GM12878 (cell line): ENCODE measurements around the gene SLC16A10. TPM values are rescaled to one million over a fixed set of nuclear protein-coding genes. Genes with fewer than 3 reads are reported as not detected.

ENCODE experiments used
- ATAC-seq: fragments of 200-7000 bp; cut with Tn5 transposase; 3 replicates; pipeline ENCODE4 v1.9.1; 2020; ENCODE audit warnings: mild to moderate bottlenecking, moderate library complexity
- BruUV-seq: library from RNA; stranded (reverse); fragments of 400-500 nt; replicated peaks from 2 replicates; lab custom pipeline; 2021; lab: Mats Ljungman, UMichigan
- CTCF ChIA-PET: fragments of 300-600 bp; sonication (Branson Sonifier 250); formaldehyde crosslinking; extraction: SDS; loops from one replicate; lab custom pipeline; 2021; ENCODE audit warnings: inconsistent platforms; lab: Yijun Ruan, JAX
- POLR2A ChIA-PET: fragments of 350-600 bp; formaldehyde crosslinking; extraction: SDS; loops from one replicate; lab custom pipeline; 2021; ENCODE audit warnings: inconsistent platforms; lab: Charles Lee
- RAD21 ChIA-PET: fragments of 300-600 bp; sonication (Branson Sonifier 250); formaldehyde crosslinking; loops from one replicate; lab custom pipeline; 2023; ENCODE audit warnings: antibody characterized with exemption; ENCODE audit not compliant: unreplicated experiment; lab: Charles Lee
- SMC1A ChIA-PET: fragments of 300-600 bp; sonication (Branson Sonifier 250); formaldehyde crosslinking; loops from one replicate; lab custom pipeline; 2023; ENCODE audit not compliant: unreplicated experiment, uncharacterized antibody; lab: Charles Lee
- DNase-seq: peaks from one replicate; pipeline ENCODE4 v3.0.0-alpha.2; 2011; ENCODE audit warnings: low read depth, low spot score
- FAIRE-seq: peaks from 3 replicates; lab custom pipeline; 2011; peaks lifted over from hg19 to GRCh38; lab: Jason Lieb, UNC
- H2AFZ ChIP-seq: 2 replicates; pipeline ENCODE4 v1.6.0; 2011; ENCODE audit warnings: low read depth, low read length, control low read depth; ENCODE audit not compliant: control insufficient read depth
- H3K27ac ChIP-seq: 2 replicates; pipeline ENCODE4 v1.5.1; 2011; ENCODE audit warnings: control low read depth; ENCODE audit not compliant: control insufficient read depth, insufficient read depth
- H3K27me3 ChIP-seq, 2 experiments: replicated peaks in 1 of 2; 2 replicates each; pipeline versions ENCODE4 v1.6.0 to v1.6.1; 2011; ENCODE audit warnings: low read length in 1 of 2; ENCODE audit not compliant: control insufficient read depth in 2 of 2, insufficient read depth in 2 of 2
- H3K36me3 ChIP-seq, 2 experiments: 2 replicates each; pipeline ENCODE4 v1.5.1; 2011; ENCODE audit warnings: low read length in 1 of 2; ENCODE audit not compliant: control insufficient read depth in 2 of 2, insufficient read depth in 2 of 2
- H3K4me1 ChIP-seq: 2 replicates; pipeline ENCODE4 v1.6.1; 2011; ENCODE audit warnings: mild to moderate bottlenecking, low read length, moderate library complexity, mixed read lengths; ENCODE audit not compliant: control insufficient read depth, insufficient read depth
- H3K4me2 ChIP-seq: 2 replicates; pipeline ENCODE4 v1.6.0; 2011; ENCODE audit warnings: control low read depth; ENCODE audit not compliant: control insufficient read depth, insufficient read depth
- H3K4me3 ChIP-seq: fragments of 200-600 bp; sonication (generic); 2 replicates; pipeline ENCODE4 v1.5.1; 2016
- H3K79me2 ChIP-seq: 2 replicates; pipeline ENCODE4 v1.6.0; 2011; ENCODE audit warnings: low read length; ENCODE audit not compliant: control insufficient read depth, insufficient read depth
- H3K9ac ChIP-seq: 2 replicates; pipeline ENCODE4 v1.8.0; 2011; ENCODE audit warnings: low read length, control low read depth, mixed read lengths; ENCODE audit not compliant: control insufficient read depth, insufficient read depth
- H3K9me3 ChIP-seq: replicated peaks from 3 replicates; pipeline ENCODE4 v1.5.1; 2011; ENCODE audit warnings: mild to moderate bottlenecking, low read length; ENCODE audit not compliant: control insufficient read depth, insufficient read depth
- H4K20me1 ChIP-seq: 2 replicates; pipeline ENCODE4 v1.6.0; 2011; ENCODE audit not compliant: control insufficient read depth, insufficient read depth
- ATF7 ChIP-seq: fragments of 450-650 bp; IDR thresholded peaks from 2 replicates; pipeline ENCODE4 v1.6.1; 2016; ENCODE audit warnings: low read depth, mild to moderate bottlenecking
- BCL11A ChIP-seq: IDR thresholded peaks from 2 replicates; pipeline ENCODE4 v1.6.1; 2011; ENCODE audit warnings: low read depth, low read length
- CBX5 ChIP-seq: sonication (generic); IDR thresholded peaks from 2 replicates; pipeline ENCODE4 v1.6.1; 2016; ENCODE audit warnings: low read depth, moderate library complexity, mild to moderate bottlenecking, inconsistent platforms
- ESRRA ChIP-seq: IDR thresholded peaks from 2 replicates; pipeline ENCODE4 v1.6.1; 2012; ENCODE audit warnings: mild to moderate bottlenecking, low read length, improper control_type of control experiment
- MYB ChIP-seq: fragments of 150-350 bp; IDR thresholded peaks from 2 replicates; pipeline ENCODE4 v1.6.1; 2014; ENCODE audit warnings: mild to moderate bottlenecking, low read depth, low read length, borderline replicate concordance
- NFYA ChIP-seq: IDR thresholded peaks from 2 replicates; pipeline ENCODE4 v1.6.1; 2011; ENCODE audit warnings: low read depth, mild to moderate bottlenecking, low read length, improper control_type of control experiment, borderline replicate concordance
- NFYB ChIP-seq: IDR thresholded peaks from 2 replicates; pipeline ENCODE4 v1.6.1; 2011; ENCODE audit warnings: low read depth, mild to moderate bottlenecking, low read length, improper control_type of control experiment, moderate library complexity; ENCODE audit not compliant: insufficient read depth
- POLR2AphosphoS5 ChIP-seq: IDR thresholded peaks from 2 replicates; pipeline ENCODE4 v1.6.1; 2011; ENCODE audit warnings: mild to moderate bottlenecking, low read length, inconsistent platforms
- RB1 ChIP-seq: fragments of 450-650 bp; formaldehyde crosslinking; IDR thresholded peaks from 2 replicates; pipeline ENCODE4 v1.6.1; 2017; ENCODE audit warnings: mild to moderate bottlenecking, borderline replicate concordance
- SREBF1 ChIP-seq: IDR thresholded peaks from 2 replicates; pipeline ENCODE4 v1.6.1; 2012; ENCODE audit warnings: mild to moderate bottlenecking, low read length
- TBL1XR1 ChIP-seq: IDR thresholded peaks from 2 replicates; pipeline ENCODE4 v1.6.1; 2012; ENCODE audit warnings: low read depth, low read length, improper control_type of control experiment
- TCF12 ChIP-seq: IDR thresholded peaks from 2 replicates; pipeline ENCODE4 v1.6.1; 2011; ENCODE audit warnings: low read depth, mild to moderate bottlenecking, low read length
- TCF7 ChIP-seq: IDR thresholded peaks from 2 replicates; pipeline ENCODE4 v1.6.1; 2014; ENCODE audit warnings: antibody characterized with exemption, borderline replicate concordance
- ZNF217 ChIP-seq: fragments of 450-650 bp; IDR thresholded peaks from 2 replicates; pipeline ENCODE4 v1.6.1; 2017; ENCODE audit warnings: antibody characterized with exemption, mild to moderate bottlenecking
- WGBS: methylation state at CpG from one replicate; pipeline ENCODE4 v1.1.6; 2016; ENCODE audit warnings: low lambda C conversion rate; ENCODE audit not compliant: insufficient replicate concordance, insufficient coverage; ENCODE audit errors: missing lambda C conversion rate; 5-methylcytosine and 5-hydroxymethylcytosine counted together
- in situ Hi-C: fragments of 300-500 bp; cut with MboI; formaldehyde crosslinking; loops from 9 replicates; pipeline ENCODE4 v1.14.3; 2018; ENCODE audit warnings: mixed read lengths
- intact Hi-C: fragments of 100-400 bp; cut with micrococcal nuclease; formaldehyde crosslinking; loops from one replicate; pipeline ENCODE4 v1.14.2; 2022; ENCODE audit not compliant: unreplicated experiment
- polyA plus RNA-seq, 11 experiments: library from polyadenylated mRNA; depleted of rRNA in 4 of 11; unstranded in 6 of 11; stranded (reverse) in 5 of 11; fragments of >200 nt; fragmentation: Nextera tagmentation in 4 of 11; fragmentation: Illumina TruSeq in 1 of 11; extraction: Ambion mirVana in 4 of 11; extraction: Trizol in 1 of 11; gene quantifications; 1 replicate in 1 of 11; 2 replicates in 10 of 11; pipeline versions ENCODE4 v1.2.1 to v1.2.3, GENCODE V29; 2011 to 2016; ENCODE audit warnings: inconsistent platforms in 2 of 11, missing spikeins in 2 of 11, low read depth in 1 of 11
- total RNA-seq, 4 experiments: library from RNA; depleted of rRNA in 3 of 4; stranded (reverse); fragments of >200 nt in 3 of 4; fragmentation: Illumina TruSeq in 1 of 4; extraction: Trizol in 1 of 4; gene quantifications; 2 replicates each; pipeline versions ENCODE4 v1.2.1 to v1.2.3, GENCODE V29; 2013 to 2021
- TF ChIP-seq, protein P1 (sequence below): fragments of 450-650 bp; formaldehyde crosslinking; IDR thresholded peaks from 2 replicates; pipeline ENCODE4 v1.4.0; 2022; ENCODE audit warnings: mild to moderate bottlenecking, moderate library complexity
- TF ChIP-seq, protein P2 (sequence below): IDR thresholded peaks from 2 replicates; pipeline ENCODE4 v1.6.1; 2012; ENCODE audit warnings: mild to moderate bottlenecking, low read depth, low read length
- TF ChIP-seq, protein P3 (sequence below): fragments of 450-650 bp; IDR thresholded peaks from 2 replicates; pipeline ENCODE4 v1.6.1; 2017; ENCODE audit warnings: borderline replicate concordance
- TF ChIP-seq, protein P4 (sequence below): IDR thresholded peaks from 2 replicates; pipeline ENCODE4 v1.6.1; 2011; ENCODE audit warnings: low read depth, mild to moderate bottlenecking, low read length, moderate library complexity, borderline replicate concordance; ENCODE audit errors: extremely low read depth

The SLC16A10 gene
- total and polyA plus RNA-seq, 10 of the 15 experiments (the other 5 are each of a cell fraction or from before 2014, with no cell fraction given): 2.3 to 19.0 (median 8.0) TPM

DNA sequence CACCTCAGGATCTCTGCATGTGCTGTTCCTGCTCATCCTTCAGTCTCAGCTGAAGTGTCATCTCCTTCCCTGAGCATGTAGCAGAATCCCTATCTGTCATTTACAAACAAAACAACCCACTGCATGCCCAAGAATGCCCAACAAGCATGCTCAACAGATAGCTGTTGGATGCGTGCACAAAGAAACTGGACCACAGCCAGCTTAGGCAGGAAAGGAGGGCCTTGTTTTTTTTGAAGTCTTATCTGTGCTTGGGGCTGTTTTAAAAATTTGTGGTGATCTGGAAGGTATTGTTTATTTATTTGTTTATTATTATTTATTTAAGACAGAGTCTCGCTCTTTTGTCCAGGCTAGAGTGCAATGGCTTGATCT, 18.5 kb upstream of the SLC16A10 start:
- Histone ChIP-seq H3K27me3 (no peaks in the 10 kb centered on the region; a peak in 1 of 4 replicates), H3K36me3 (no peaks in the 10 kb centered on the region), H3K4me3 (no peak overlapping the region), H3K4me2 (no peak overlapping the region), H3K9me3 (no peaks in the 10 kb centered on the region), H3K27ac (no peak overlapping the region), H2AFZ (no peak overlapping the region), H3K9ac (no peak overlapping the region), H3K4me1 (no peaks in the 10 kb centered on the region), H4K20me1 (no peaks in the 10 kb centered on the region), H3K79me2 (no peaks in the 10 kb centered on the region)
- POLR2A ChIA-PET: no interaction called here
- TF ChIP-seq RB1 (no peak), MYB (no peak), CBX5 (no peak), TCF12 (no peak), SREBF1 (no peak), POLR2AphosphoS5 (no peak), ATF7 (no peak), TCF7 (no peak), ZNF217 (no peak), NFYB (no peak), TBL1XR1 (no peak), BCL11A (no peak), NFYA (no peak), ESRRA (no peak)
- TF ChIP-seq, protein P1, sequence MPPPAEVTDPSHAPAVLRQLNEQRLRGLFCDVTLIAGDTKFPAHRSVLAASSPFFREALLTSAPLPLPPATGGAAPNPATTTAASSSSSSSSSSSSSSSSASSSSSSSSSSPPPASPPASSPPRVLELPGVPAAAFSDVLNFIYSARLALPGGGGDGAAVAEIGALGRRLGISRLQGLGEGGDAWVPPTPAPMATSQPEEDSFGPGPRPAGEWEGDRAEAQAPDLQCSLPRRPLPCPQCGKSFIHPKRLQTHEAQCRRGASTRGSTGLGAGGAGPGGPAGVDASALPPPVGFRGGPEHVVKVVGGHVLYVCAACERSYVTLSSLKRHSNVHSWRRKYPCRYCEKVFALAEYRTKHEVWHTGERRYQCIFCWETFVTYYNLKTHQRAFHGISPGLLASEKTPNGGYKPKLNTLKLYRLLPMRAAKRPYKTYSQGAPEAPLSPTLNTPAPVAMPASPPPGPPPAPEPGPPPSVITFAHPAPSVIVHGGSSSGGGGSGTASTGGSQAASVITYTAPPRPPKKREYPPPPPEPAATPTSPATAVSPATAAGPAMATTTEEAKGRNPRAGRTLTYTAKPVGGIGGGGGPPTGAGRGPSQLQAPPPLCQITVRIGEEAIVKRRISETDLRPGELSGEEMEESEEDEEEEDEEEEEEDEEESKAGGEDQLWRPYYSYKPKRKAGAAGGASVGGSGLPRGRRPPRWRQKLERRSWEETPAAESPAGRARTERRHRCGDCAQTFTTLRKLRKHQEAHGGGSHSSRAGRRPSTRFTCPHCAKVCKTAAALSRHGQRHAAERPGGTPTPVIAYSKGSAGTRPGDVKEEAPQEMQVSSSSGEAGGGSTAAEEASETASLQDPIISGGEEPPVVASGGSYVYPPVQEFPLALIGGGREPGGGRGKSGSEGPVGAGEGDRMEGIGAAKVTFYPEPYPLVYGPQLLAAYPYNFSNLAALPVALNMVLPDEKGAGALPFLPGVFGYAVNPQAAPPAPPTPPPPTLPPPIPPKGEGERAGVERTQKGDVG: no peak
- TF ChIP-seq, protein P2, sequence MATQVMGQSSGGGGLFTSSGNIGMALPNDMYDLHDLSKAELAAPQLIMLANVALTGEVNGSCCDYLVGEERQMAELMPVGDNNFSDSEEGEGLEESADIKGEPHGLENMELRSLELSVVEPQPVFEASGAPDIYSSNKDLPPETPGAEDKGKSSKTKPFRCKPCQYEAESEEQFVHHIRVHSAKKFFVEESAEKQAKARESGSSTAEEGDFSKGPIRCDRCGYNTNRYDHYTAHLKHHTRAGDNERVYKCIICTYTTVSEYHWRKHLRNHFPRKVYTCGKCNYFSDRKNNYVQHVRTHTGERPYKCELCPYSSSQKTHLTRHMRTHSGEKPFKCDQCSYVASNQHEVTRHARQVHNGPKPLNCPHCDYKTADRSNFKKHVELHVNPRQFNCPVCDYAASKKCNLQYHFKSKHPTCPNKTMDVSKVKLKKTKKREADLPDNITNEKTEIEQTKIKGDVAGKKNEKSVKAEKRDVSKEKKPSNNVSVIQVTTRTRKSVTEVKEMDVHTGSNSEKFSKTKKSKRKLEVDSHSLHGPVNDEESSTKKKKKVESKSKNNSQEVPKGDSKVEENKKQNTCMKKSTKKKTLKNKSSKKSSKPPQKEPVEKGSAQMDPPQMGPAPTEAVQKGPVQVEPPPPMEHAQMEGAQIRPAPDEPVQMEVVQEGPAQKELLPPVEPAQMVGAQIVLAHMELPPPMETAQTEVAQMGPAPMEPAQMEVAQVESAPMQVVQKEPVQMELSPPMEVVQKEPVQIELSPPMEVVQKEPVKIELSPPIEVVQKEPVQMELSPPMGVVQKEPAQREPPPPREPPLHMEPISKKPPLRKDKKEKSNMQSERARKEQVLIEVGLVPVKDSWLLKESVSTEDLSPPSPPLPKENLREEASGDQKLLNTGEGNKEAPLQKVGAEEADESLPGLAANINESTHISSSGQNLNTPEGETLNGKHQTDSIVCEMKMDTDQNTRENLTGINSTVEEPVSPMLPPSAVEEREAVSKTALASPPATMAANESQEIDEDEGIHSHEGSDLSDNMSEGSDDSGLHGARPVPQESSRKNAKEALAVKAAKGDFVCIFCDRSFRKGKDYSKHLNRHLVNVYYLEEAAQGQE: no peak
- TF ChIP-seq, protein P3, sequence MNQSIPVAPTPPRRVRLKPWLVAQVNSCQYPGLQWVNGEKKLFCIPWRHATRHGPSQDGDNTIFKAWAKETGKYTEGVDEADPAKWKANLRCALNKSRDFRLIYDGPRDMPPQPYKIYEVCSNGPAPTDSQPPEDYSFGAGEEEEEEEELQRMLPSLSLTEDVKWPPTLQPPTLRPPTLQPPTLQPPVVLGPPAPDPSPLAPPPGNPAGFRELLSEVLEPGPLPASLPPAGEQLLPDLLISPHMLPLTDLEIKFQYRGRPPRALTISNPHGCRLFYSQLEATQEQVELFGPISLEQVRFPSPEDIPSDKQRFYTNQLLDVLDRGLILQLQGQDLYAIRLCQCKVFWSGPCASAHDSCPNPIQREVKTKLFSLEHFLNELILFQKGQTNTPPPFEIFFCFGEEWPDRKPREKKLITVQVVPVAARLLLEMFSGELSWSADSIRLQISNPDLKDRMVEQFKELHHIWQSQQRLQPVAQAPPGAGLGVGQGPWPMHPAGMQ: no peak
- TF ChIP-seq, protein P4, sequence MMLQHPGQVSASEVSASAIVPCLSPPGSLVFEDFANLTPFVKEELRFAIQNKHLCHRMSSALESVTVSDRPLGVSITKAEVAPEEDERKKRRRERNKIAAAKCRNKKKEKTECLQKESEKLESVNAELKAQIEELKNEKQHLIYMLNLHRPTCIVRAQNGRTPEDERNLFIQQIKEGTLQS: no peak
- DNase-seq: no peak
- BruUV-seq: no TSS peak
- CTCF ChIA-PET: interaction anchor here (3.1 kb wide), 1 partner anchor 11 kb away, joined by 14 read pairs; no protein-coding TSS in a partner anchor
- intact Hi-C loops: no loop called here
- 68% methylated on average over 2 of the region's 2 CpGs for WGBS
- SMC1A ChIA-PET: interaction anchor here (1.6 kb wide), 2 partner anchors 10 to 141 kb away, joined by 4 to 8 read pairs; no protein-coding TSS in a partner anchor
- FAIRE-seq: no peak
- in situ Hi-C loops: no loop called here
- no peak for ATAC-seq
- RAD21 ChIA-PET: no interaction called here
